Left forelimb (tissue), 1 donor: ENCODE data around the gene RPP38.

Experiments used
- DNase-seq: peaks from one replicate; pipeline ENCODE4 v3.0.0-alpha.2; 2018; ENCODE audit warnings: low spot score

RPP38 gene

DNA sequence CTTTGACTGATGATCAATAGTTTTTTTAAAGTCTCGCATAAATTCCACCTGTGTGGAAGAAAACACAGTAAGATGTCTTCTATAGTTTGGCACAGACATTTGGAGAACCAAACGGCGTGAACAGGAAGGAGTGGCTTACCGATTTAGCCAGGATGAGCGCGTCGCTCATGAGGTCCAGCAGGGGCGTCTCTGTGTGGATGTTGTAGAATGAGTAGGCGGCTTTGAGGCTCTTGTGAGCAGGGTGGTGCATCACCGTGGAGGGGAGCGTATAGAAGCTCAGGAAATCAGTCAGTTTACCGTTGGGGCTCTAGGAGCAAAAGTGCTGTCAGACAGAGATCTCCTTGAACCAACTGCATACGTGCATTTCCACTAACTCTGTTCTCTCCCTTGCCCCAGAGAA, 15.5 kb downstream of the RPP38 start:
- DNase-seq, result no peak

DNA sequence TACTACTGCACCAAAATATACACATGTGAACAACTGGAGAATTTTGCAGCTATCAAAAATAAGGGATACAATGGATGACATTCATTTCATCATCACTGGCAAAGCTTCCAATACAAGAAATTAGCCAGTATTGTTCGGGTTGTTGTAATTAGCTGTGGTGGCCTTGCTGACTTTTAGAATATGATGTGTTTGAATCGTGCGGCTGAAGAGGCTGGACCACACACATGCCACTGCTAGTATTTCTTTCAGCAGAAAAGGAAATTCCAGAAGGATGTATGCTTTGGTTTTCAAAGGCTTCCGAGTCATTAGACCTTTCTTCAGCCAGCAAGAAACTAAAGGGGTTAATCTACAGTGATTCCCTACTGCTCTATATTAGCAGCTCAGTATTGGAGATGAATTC, 16.6 kb downstream of the RPP38 start:
- no peak for DNase-seq

DNA sequence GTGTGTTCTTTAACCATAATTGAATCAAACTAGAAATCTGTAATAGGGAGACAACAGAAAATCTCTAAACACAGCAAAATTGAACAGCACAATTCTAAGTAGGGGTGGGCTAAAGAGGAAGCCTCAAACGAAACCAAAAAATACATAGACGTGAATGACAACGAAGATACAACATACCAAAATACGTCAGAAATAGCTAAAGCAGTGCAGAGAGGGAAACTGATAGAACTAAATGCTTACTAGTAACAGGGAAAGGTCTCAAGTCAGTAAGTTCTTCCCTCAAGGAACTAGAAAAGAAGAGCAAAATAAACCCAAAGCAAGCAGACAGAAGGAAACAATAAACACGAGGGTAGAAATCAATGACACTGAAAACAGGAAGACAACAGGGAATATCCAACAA, 19.1 kb downstream of the RPP38 start:
- no peak for DNase-seq

DNA sequence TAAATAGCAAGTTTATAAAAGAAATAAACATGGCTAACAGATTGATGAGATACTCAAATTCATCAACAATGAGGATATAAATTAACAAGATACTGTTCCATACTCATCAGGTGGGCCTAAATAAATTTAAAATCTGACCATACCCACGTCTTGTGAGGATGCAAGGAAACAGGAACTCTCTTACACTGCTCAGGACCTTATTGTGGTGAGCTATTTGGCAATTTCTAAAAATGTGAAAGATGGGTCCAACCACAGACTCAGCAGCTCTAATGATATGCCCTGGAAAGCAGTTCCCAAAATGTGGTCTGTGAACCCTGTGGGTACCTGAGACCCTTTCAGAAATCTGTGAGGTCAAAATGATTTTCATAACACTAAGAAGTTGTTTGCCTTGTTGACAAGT, 21.5 kb downstream of the RPP38 start:
- no peak for DNase-seq

DNA sequence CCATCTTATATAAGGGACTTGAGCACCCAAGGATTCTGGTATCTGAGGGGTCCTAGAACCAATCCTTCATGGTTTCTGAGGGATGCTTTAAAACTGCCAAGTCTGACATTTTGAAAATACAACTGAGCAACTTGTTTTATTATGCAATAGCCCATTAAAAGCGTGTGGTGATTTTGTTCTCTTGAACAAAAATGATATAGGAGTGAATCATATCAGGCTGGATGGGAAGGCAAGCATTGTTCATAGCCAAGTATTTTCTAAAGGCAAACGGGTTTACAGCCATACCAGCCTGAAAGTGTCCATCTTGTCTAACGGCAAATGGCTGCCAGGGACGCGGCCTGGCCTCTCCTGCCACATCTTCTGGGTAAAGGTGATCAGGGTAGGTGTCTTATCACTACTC, 23.4 kb downstream of the RPP38 start:
- no peak for DNase-seq

DNA sequence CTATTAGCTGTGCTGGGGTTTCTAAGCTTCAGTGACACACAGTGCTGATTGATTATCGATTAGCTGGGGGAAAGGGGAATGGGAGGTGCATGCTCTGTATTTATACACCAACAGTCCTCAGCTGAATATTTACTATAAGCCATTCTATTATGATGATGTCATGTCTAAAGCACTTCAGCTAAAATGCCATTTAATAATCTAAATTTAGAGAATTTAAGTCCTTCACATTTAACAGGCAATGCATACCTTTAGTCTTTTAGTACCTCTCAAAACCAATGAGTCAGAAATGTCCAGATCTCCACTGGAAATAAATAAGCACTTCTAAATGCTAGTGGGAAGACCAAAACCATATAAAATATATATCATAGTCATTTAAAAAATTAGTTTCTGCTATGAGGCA, 24.6 kb downstream of the RPP38 start:
- no peak for DNase-seq

DNA sequence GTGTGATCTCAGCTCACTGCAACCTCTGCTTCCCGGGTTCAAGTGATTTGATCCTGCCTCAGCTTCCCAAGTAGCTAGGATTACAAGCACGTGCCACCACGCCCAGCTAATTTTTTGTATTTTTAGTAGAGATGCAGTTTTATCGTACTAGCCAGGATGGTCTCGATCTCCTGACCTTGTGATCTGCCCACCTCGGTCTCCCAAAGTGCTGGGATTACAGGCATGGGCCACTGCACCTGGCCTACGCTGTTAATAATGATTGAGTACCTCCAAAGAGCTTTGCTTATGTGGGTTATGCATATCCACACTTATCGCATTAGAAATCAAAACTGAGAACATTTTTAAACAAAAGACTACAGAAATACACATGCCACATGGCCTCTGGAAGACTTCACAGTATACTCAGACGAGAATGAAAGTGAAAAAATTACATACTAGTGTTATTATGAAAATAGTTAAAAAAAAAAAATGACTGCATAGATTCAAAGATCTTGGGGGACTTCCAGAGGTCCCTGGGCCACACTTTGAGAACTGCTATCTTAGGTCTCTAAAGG, 25.4 kb downstream of the RPP38 start:
- DNase-seq, result no peak

DNA sequence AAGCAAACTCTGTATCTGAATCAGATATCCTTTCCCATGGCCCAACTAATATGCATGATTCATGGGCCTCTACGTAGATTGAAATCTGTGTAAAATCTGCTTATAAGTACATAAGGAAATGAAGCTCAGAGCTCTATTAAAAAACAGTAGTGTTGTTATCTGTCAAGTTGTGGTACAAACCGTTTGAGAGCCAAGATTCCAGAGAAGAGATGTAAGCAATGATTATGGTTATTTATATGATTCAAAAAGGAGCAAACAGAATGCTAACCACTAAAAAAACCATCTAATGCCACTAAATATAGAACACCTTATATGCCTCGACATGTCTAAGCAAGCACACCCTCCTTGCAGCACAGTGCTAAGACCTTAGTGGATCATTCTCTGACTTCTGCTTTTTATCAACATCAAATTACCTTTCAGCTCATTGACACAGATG, 26.6 kb downstream of the RPP38 start:
- DNase-seq, result no peak

DNA sequence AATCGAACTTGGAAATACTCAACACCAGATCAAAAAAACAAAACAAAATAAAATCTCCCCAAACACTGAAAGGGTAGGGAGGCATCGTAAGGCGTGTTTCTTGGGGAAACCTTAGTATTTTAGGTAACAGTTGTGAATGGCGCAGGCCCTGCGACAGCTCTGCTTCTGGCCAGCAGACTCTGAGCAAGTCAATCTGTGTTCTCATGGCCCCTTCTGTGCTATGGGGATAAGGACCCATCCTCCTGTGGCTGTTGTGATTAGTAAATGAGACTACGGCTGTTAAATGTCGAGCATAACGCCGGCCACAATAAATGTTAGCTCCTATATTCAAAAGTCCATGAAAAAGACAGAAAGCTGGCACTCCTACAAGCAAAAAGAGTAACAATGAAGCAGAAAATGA, 27.0 kb downstream of the RPP38 start:
- no peak for DNase-seq

DNA sequence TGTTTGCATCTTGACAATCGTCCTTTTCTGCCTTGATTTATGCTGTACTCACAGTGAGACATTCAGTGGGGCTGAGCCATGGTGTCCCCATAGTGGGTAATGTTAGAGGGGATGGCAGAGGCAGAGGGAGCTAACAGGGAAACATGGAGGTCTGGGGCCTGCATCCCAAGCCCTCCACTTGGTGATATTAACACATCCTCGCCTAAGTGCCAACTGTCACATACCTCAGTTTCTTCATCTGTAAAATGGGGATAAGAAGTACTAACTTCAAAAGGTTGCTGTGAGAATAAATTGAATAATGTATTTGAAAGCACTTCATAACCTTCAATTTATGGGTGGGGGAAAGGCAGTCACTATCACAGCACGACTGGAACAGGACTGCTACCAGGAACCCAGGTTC, 27.8 kb downstream of the RPP38 start:
- DNase-seq, result no peak

DNA sequence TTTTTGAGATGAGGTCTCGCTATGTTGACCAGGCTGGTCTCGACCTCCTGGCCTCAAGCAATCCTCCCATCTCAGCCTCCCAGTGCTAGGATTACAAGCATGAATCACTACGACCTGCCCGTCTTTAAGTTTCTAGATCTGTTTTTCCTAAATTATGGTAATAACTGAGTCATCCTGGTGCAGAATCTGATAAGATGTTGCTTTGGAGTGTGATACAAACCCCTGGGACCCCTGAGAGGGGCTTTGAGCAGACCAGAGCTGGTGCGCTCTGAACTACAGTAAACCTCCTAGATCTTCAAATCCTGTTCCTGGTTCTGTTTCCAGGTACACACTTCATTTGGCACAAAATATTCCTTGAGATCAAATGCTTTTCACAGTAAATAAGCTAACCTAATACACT, 34.2 kb downstream of the RPP38 start:
- DNase-seq, result no peak

DNA sequence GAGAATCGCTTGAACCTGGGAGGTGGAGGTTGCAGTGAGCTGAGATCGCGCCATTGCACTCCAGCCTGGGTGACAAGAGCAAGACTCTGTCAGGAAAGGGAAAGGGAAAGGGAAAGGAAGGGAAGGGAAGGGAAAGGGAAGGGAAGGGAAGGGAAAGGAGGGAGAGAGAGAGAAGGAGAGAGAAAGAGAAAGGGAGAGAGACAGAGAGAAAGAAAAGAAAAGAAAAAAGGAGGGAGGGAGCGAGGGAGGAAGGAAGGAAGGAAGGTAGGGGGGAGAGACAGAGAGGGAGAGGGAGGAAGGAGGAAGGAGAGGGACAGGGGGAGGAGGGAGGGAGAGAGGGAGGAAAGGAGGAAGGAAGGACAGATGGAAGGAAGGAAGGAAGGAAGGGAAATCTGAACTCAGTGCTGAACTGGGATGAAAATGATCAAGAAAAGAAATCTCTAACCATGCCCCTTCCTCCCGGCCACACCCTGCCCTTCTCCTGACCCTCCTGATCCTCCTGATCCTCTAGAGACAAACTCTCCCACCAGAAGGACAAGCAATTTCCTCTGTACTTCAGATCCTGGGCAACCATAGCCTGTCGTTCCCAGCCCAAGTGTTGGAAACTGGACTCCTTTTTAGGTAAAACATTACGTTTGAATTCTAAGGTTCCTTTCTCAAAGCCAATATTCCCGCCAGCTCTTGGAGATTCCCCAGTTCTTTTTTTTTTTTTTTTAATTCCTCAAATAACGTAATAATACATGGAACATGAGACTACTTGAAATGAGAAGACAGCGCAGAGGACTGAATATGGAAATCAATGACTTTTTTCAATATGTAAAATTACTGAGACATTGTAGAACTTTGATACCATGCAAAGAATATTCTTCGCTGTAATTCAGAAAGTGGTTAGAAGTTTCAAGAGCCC, 39.2 kb downstream of the RPP38 start:
- DNase-seq, result no peak

DNA sequence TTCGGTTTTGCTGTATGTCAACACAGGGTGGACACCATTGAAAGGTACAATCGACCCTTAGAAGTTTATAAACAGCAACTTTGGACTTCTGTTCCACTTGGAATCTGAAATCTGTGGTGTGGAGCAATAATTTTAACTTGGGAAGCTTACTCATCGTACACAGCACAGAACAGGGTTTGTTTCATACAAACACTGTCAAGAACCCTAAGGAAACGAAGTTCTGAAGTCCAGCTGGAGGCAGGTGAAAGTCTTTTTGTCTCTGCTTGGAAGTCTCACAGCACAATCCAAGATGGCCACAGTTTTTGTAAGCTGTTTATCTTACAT, 39.8 kb downstream of the RPP38 start:
- no peak for DNase-seq

DNA sequence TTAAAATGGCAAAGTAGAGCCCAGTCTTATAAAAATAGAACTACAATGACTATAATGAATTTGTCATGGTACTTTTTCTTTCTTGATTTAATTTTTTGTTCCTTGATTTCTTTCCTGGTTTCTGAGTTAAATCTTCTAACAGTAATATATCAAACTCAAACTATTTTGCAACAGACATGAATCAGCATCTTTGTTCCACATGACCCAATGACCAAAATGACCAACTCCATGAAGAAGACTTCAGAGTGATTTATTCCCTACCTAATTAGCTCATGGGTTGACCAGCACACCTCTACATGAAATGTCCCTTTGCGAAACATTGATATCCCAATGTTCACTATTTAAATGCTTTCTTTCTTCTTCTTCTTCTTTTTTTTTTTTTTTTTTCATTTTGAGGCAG, 40.5 kb downstream of the RPP38 start:
- no peak for DNase-seq

DNA sequence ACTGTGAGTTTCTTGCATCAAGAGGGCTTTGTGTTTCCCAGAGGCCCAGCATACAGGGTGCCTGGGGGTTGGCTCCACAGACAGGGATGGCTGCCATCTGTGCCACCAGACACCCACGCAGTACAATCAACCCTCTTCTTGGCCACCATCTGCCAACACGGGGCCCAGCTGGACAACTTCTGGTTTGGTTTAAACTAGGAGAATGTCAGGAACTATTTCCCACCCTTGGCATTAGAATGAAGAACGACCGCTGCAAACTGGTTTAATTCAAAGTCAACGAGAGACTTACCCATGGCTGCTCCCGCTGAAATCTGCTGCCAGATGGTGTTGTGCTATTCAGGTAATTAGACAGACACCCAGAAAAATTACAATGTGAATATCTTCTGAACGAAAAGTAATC, 43.5 kb downstream of the RPP38 start:
- DNase-seq, result no peak

DNA sequence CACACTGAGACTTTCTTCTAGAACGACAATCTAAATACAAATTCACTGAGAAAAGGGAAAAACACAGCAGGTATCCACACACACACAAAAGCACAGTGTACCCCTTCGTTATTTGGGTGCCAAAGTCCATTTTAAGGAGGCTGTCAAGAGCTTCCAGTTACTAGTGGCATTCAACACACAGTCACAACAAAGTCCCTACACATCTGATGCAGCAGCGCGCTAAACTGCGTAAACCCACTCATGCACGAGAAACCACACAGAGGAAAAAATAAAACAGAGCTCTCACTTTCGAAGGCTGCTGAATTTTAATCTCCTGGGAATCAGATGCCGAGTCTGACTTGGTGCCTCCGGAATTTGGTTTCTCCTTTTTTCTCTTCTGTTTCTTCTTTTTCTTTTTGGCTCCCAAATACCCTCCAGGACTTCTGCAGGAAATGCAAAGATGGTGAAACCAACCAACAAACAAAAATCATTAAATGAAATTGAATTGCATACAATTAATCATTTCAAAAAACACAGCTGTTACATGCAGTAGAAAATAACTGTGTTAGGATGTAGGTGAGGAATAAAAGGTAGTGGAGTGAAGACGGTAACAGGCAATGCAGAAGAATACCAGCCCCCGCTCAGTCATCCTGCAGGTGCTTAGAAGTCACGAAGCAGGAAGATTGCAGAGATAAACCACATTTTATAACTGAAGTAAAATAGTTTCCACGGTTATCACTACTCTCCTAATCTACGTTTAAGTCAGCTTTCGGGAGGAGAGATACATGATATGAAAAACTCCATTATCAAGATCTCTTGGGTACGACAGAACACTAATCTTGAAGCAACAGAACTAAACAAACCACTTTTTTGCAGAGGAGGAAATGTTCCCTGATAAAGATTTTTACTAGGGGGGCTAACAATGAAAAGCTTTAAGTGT, 44.2 kb downstream of the RPP38 start:
- DNase-seq, result no peak

DNA sequence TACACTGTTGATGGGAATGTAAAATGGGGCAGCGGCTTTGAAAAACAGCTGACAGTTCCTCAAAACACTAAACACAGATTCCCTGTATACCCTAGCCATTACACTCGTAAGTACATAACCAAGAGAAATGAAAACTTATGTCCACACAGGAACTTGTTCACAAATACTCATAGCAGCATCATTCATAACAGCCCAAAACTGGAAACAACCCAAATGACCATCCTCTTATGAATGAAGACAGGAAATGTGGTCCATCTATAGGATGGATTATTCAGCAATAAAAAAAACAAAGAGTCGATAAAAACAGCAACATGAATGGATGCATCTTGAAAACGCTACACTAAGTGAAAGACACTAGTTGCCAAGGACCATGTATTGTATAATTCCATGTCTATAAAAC, 47.6 kb downstream of the RPP38 start:
- DNase-seq, result no peak

DNA sequence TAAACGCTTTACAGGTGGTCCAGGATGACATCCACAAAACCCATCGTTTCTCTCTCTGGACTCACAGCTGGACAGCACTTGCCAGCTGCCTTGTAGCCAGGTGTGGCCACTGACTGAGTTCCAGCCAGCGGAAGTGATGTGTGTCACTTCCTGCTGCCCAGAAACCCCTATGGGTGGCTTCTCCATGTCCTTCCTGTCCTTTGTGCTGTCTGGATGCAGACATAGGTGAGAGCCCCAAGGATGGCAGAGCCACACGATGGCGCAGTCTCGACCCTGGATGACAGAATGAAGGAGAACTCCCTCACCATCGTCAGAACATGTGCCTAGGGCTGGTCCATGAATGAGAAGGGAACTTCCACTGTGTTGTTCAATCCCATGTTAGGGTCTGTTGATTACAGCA, 49.2 kb downstream of the RPP38 start:
- DNase-seq, result no peak

DNA sequence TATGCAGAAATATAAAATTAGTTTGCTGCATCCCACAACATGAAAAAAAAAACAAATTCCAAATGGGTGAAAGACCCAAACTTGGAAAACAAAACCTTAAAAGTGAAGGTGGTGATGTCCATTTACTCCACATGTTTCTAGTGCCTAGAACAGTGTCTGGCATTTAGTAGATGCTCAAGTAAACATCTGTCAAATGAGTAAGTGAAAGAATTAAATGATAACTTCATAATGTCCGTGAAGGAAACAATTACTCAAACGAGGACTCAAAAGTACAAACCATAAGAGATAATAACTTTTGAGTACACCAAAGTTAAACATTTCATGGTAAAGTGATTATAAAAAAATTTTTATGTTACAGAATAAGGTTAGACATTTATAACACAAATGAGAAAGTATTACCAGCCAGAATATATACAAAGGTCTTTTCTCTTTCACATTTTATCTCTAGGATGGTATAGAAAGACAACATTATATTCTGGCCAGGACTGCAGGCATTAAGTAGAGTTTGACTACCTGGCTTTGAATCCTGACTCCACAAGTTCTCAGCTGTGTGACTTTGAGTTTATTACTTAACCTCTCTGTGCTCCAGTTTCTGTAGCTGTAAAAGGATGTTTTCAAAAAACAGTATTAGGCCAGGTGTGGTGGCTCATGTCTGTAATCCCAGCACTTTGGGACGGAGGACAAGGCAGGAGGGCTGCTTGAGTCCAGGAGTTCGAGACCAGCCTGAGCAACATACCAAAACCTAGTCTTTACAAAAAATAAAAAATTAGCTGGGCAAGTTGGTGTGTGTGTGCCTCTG, 50.6 kb downstream of the RPP38 start:
- no peak for DNase-seq

DNA sequence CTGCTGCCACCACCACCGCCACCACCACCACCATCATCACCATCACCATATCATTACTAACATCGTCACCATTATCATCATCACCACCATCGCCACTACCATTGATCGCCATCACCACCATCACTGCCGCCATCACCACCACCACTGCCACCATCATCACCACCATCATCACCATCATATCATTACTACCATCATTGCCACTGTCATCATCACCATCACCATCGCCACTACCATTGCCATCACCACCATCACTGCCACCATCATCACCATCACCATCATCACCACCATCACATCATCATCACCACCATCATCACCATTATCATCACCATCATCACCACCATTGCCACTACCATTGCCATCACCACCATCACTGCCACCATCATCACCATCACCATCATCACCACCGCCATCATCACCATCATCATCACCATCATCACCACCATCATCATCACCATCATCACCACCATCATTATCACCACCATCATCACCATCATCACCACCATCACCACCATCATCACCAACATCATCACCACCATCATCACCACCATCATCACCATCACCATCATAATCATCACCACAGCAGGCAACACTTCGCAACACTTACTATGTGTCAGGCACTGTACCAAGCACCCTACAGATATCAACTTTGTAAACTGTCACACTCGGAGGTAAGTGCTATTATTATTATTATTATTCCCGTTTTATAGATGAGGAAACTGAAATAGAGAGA, 52.1 kb downstream of the RPP38 start:
- no peak for DNase-seq

DNA sequence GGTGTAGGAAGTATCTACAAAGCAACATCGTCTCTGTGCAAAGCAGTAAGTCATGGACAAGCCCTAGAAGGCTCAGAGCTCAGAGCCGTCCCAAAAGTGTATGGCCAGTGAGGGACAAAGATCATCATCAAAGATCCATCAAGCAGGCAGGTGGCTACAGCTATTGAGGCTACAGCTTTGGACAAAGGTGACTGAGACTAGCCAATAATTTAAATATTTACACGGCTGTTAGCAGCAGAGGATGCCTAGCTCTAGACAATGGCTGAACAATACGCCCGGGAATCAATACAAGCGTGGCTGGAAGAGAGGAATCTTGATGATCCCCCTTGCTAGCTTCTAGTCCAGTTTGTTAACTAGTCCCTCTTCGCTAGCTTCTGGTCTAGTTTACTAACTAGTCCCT, 53.4 kb downstream of the RPP38 start:
- no peak for DNase-seq
